Measurements from ENCODE around the gene CDK6.

The CDK6 gene

GRCh38 chr7:92634924-92635519, 201.4 kb downstream of the CDK6 start:
- DNase-seq (ENCODE audit: low read depth): peak; percentile 68
- no peak overlapping the region for H3K4me3 ChIP-seq (ENCODE audit: low read length)

GRCh38 chr7:92634205-92634604, 202.2 kb downstream of the CDK6 start:
- TF ChIP-seq, protein P1, sequence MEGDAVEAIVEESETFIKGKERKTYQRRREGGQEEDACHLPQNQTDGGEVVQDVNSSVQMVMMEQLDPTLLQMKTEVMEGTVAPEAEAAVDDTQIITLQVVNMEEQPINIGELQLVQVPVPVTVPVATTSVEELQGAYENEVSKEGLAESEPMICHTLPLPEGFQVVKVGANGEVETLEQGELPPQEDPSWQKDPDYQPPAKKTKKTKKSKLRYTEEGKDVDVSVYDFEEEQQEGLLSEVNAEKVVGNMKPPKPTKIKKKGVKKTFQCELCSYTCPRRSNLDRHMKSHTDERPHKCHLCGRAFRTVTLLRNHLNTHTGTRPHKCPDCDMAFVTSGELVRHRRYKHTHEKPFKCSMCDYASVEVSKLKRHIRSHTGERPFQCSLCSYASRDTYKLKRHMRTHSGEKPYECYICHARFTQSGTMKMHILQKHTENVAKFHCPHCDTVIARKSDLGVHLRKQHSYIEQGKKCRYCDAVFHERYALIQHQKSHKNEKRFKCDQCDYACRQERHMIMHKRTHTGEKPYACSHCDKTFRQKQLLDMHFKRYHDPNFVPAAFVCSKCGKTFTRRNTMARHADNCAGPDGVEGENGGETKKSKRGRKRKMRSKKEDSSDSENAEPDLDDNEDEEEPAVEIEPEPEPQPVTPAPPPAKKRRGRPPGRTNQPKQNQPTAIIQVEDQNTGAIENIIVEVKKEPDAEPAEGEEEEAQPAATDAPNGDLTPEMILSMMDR (conservative IDR thresholded peaks at IDR 0.05; ENCODE audit: low read depth, low read length): no peak
- DNase-seq (ENCODE audit: low read depth): no peak
- H3K4me3 ChIP-seq (ENCODE audit: low read length): no peak overlapping the region

More at GRCh38 chr7:92634924-92635519, 201.4 kb downstream of the CDK6 start:
- TF ChIP-seq, protein P1 (conservative IDR thresholded peaks at IDR 0.05; ENCODE audit: low read depth, low read length): no peak

GRCh38 chr7:92633211-92633906, 203.0 kb downstream of the CDK6 start:
- H3K4me3 ChIP-seq (ENCODE audit: low read length): no peak overlapping the region
- DNase-seq (ENCODE audit: low read depth): peak; percentile 63
- TF ChIP-seq, protein P1 (conservative IDR thresholded peaks at IDR 0.05; ENCODE audit: low read depth, low read length): no peak

DNA sequence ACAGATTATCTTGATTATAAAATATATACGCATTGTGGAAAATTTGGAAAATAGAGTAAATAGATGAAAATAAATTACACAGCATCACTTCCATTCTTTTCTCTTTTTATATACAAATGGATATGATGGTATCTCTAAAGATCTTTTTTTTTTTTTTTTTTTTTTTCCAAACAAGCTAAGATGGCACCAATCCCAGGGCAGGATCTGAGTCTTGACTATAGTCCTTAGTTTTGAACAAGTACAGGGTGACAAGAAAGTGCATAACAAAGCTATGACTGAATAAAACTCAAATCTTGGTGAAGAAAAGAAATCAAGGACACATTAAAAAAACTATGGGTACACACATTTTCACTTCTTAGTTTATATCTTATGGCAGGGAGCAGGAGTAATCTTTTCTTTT, 203.6 kb downstream of the CDK6 start:
- no peak overlapping the region for H3K4me3 ChIP-seq (ENCODE audit: low read length)
- DNase-seq (ENCODE audit: low read depth): no peak
- TF ChIP-seq, protein P1 (conservative IDR thresholded peaks at IDR 0.05; ENCODE audit: low read depth, low read length): no peak

- TF ChIP-seq, protein P1 (conservative IDR thresholded peaks at IDR 0.05; ENCODE audit: low read depth, low read length): no peak
- DNase-seq (ENCODE audit: low read depth): no peak
- H3K4me3 ChIP-seq (ENCODE audit: low read length): no peak overlapping the region
Observed at GRCh38 chr7:92631850-92632487, 204.4 kb downstream of the CDK6 start.

- no peak for DNase-seq (ENCODE audit: low read depth)
- no peak overlapping the region for H3K4me3 ChIP-seq (ENCODE audit: low read length)
- TF ChIP-seq, protein P1 (conservative IDR thresholded peaks at IDR 0.05; ENCODE audit: low read depth, low read length): no peak
Observed at GRCh38 chr7:92631067-92631849, 205.1 kb downstream of the CDK6 start.

Measured in retinal pigment epithelial cell (primary cell).